GM19035 (cell line): ENCODE data around the gene NXN.
"Not testable (repeated sequence)": the region's sequence is repeated elsewhere in the genome, so short reads cannot be mapped to it uniquely, and the experiment has no call there.

ENCODE experiments used
- ATAC-seq: cut with Tn5 transposase; IDR thresholded peaks from one replicate; pipeline ENCODE4 v1.9.1; 2021; ENCODE audit not compliant: unreplicated experiment

Gene NXN

GRCh38 chr17:838486-838885, 141.1 kb downstream of the NXN start:
- no peak for ATAC-seq

- ATAC-seq: no peak
Measured at GRCh38 chr17:836151-836550, 143.4 kb downstream of the NXN start.

- not testable (repeated sequence) for ATAC-seq
Measured at GRCh38 chr17:835721-836120, 143.9 kb downstream of the NXN start.

- no peak for ATAC-seq
Measured at GRCh38 chr17:835263-835662, 144.3 kb downstream of the NXN start.

GRCh38 chr17:834136-834535, 145.4 kb downstream of the NXN start:
- no peak for ATAC-seq

- ATAC-seq: no peak
Measured at GRCh38 chr17:830950-831349, 148.6 kb downstream of the NXN start.

GRCh38 chr17:830381-830780, 149.2 kb downstream of the NXN start:
- no peak for ATAC-seq

- ATAC-seq: not testable (repeated sequence)
Measured at GRCh38 chr17:829614-830013, 150.0 kb downstream of the NXN start.

- no peak for ATAC-seq
Measured at GRCh38 chr17:828761-829160, 150.8 kb downstream of the NXN start.

- no peak for ATAC-seq
Measured at GRCh38 chr17:826778-827177, 152.8 kb downstream of the NXN start.

GRCh38 chr17:825216-825615, 154.4 kb downstream of the NXN start:
- no peak for ATAC-seq

GRCh38 chr17:824378-824777, 155.2 kb downstream of the NXN start:
- no peak for ATAC-seq

- no peak for ATAC-seq
Measured at GRCh38 chr17:823501-823902, 156.1 kb downstream of the NXN start.

- ATAC-seq: no peak
Measured at GRCh38 chr17:819251-819650, 160.3 kb downstream of the NXN start.

- no peak for ATAC-seq
Measured at GRCh38 chr17:814371-814770, 165.2 kb downstream of the NXN start.

- ATAC-seq: no peak
Measured at GRCh38 chr17:812638-813204, 166.9 kb downstream of the NXN start.

- no peak for ATAC-seq
Measured at GRCh38 chr17:811051-811784, 168.4 kb downstream of the NXN start.

GRCh38 chr17:807523-808294, 171.9 kb downstream of the NXN start:
- no peak for ATAC-seq

GRCh38 chr17:806781-807522, 172.6 kb downstream of the NXN start:
- ATAC-seq: no peak

GRCh38 chr17:806346-806745, 173.2 kb downstream of the NXN start:
- ATAC-seq: no peak

GRCh38 chr17:805886-806285, 173.7 kb downstream of the NXN start:
- ATAC-seq: not testable (repeated sequence)
